A172 (cell line): ENCODE measurements around the gene MDK. TPM values are rescaled to one million over a fixed set of nuclear protein-coding genes. Genes with fewer than 3 reads are reported as not detected.

Experiments used
- total RNA-seq: library from RNA; depleted of rRNA; stranded (reverse); fragments of >200 nt; shearing (Covaris generic); gene quantifications from 2 replicates; pipeline ENCODE4 v1.2.3, GENCODE V29; 2014; rRNA removed

Gene MDK
- total RNA-seq, 1 experiment from 2014 or later = 8.9 TPM

Other genes starting within 250 kb of the MDK start
- 7.5 and 15.4 TPM in 2 replicates for gene CREB3L1, start 104.0 kb upstream of the MDK start, total RNA-seq
- gene DGKZ, start 34.2 kb upstream of the MDK start, total RNA-seq = 88.1 and 89.0 TPM in 2 replicates
- gene CHRM4, start 10.1 kb downstream of the MDK start, total RNA-seq = 4.0 and 5.5 TPM in 2 replicates
- 27.3 and 44.3 TPM in 2 replicates for gene AMBRA1, start 212.4 kb downstream of the MDK start, total RNA-seq
- gene HARBI1, start 235.6 kb downstream of the MDK start, total RNA-seq = 5.2 and 7.4 TPM in 2 replicates
- gene ATG13, start 235.9 kb downstream of the MDK start, total RNA-seq = 66.5 and 93.3 TPM in 2 replicates